ENCODE measurements around the gene RAB21. TPM values are rescaled to one million over a fixed set of nuclear protein-coding genes. Genes with fewer than 3 reads are reported as not detected.

The RAB21 gene
- total and polyA plus RNA-seq, 11 donors, result 25.3 to 236 (median 193) TPM

DNA sequence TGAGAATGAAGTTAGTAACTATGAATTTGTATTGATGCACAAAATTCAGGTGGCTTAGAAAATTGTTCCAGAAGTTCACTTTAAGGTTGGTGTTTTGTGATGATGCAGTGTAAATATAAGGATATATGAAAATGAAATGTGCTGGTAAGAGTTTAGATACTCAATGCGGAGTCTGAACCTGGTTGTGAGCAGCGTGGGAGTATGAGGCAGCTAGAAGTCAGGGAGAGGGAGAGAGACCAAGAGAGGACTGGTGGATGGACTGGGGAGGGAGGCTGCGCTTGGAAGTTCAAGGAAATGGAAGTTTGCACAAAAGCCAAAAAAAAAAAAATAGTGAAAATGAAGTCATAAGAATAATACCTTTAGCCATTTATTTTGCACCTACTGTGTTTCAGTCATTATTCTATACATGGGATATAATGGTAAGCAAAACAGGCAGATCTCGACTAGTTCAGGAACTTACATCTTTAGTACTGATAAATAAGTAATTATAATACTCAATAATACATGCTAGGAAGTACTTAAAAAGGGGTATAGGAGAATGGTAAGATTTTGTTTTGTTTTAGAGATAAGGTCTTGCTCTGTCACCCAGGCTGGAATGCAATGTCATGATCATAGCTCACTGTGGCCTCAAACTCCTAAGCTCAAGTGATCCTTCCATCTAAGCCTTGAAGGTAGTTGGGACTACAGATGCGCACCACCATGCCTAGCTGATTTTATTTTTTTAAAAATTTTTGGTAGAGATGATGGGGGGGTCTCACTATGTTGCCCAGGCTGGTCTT, 10.0 kb upstream of the RAB21 start:
- Histone ChIP-seq H3K27me3 (peaks cover 0 to 6% (median 0%) of the 10 kb centered on the region in 9 donors), H3K4me3 (no peak overlapping the region), H3K36me3 (no peaks in the 10 kb centered on the region), H3K4me1 (no peaks in the 10 kb centered on the region), H3K27ac (no peak overlapping the region), H3K9me3 (no peaks in the 10 kb centered on the region)
- 86 to 92% (median 88%) methylated on average over 5 of the region's 5 CpGs for WGBS, 4 donors
- ATAC-seq, result no peak
- intact Hi-C loops (cut with DNase I), result loop anchor here (2.0 to 10.0 kb wide), 8 partner anchors 52 to 330 kb away; partner anchors contain the start of genes TMEM19 (in 2 of the 10), THAP2 (in 1 of the 10) and ZFC3H1 (in 1 of the 10)
- DNase-seq, result no peak
- TF ChIP-seq POLR2A (IDR thresholded peaks at IDR 0.05), result no peak
- TF ChIP-seq, protein P1, sequence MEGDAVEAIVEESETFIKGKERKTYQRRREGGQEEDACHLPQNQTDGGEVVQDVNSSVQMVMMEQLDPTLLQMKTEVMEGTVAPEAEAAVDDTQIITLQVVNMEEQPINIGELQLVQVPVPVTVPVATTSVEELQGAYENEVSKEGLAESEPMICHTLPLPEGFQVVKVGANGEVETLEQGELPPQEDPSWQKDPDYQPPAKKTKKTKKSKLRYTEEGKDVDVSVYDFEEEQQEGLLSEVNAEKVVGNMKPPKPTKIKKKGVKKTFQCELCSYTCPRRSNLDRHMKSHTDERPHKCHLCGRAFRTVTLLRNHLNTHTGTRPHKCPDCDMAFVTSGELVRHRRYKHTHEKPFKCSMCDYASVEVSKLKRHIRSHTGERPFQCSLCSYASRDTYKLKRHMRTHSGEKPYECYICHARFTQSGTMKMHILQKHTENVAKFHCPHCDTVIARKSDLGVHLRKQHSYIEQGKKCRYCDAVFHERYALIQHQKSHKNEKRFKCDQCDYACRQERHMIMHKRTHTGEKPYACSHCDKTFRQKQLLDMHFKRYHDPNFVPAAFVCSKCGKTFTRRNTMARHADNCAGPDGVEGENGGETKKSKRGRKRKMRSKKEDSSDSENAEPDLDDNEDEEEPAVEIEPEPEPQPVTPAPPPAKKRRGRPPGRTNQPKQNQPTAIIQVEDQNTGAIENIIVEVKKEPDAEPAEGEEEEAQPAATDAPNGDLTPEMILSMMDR (IDR thresholded peaks at IDR 0.05), result no peak

DNA sequence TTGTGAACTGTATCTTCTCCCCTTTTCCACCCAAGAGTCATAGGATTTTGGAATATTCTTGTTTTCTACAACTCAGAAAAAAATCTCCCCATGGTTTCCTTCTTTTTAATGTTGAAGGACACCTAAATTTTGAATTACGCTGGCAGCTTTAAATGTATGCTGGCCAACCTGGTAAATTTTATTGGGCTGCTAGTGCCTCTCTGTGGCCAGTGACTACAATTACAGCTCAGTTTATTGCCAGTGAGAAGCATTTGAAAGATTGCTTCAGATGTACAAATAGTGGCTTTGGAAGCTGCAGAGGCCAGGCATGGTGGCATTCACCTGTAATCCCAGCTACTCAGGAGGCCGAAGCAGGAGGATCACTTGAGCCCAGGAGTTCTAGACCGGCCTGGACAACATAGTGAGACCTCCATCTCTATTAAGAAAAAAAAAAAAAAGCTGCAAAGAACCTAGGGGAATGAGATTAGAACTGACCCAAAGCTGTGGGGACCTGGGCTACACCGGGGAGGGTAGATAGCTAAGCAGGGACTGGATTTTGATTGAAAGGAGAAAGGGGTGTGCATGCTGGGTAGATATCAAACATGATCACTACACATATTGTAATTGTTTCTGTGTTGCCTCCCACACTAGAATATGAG, 7.6 kb upstream of the RAB21 start:
- no peak overlapping the region for H3K27ac ChIP-seq
- ATAC-seq, result peak in 3 of 4 donors; percentile 73 to 90 (median 86)
- intact Hi-C loops (cut with DNase I), result loop anchor here (2.0 to 10.0 kb wide), 9 partner anchors 55 to 332 kb away; partner anchors contain the start of genes TMEM19 (in 2 of the 10), THAP2 (in 1 of the 10) and ZFC3H1 (in 1 of the 10)
- H3K4me1 ChIP-seq, result no peaks in the 10 kb centered on the region
- H3K27me3 ChIP-seq, result peaks cover 0 to 8% (median 0%) of the 10 kb centered on the region in 9 donors
- WGBS, 4 donors, result 27 to 30% (median 28%) methylated on average over 4 of the region's 4 CpGs
- DNase-seq, result peak in 2 of 5 donors; percentile 23 to 29
- H3K9me3 ChIP-seq, result no peaks in the 10 kb centered on the region
- H3K4me3 ChIP-seq, result no peak overlapping the region
- TF ChIP-seq POLR2A (IDR thresholded peaks at IDR 0.05), result no peak
- TF ChIP-seq, protein P1 (IDR thresholded peaks at IDR 0.05), result peak; percentile 49 to 80 (median 70)
- H3K36me3 ChIP-seq, result no peaks in the 10 kb centered on the region

DNA sequence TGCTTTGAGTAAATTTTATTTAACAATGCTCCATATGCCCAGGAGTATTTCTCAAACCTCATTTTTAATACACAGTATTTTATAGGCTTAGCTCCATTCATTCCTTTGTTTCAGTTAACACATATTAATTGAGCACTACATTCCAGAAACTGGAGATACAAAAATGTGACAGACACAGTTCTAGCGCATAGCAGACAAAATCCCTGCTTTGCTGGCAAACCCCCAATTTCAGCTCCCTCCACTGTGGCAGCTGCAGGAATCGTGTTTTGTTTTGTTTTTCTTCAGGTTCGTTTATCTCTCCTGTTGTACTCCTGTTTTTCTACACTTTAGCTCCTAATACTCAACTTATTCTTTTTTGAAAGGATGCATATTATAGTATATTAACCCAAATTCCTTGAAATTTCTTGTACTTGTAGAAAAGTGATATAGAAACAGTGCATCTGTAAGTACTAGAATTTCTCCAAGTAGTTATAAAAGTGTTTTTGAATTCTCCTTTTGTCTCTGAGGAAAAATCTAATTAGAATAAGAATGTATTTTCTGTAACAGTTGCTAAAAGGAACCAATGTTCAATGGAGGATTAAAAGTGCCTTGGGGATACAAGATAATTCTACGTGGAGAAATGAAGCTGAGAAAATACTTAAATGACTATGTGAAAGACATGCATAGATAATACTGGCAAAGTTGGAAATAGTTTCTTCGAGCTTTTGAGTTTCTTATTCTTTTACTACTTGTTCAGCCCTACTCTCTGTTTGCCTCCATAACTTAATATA, 6.4 kb upstream of the RAB21 start:
- H3K36me3 ChIP-seq, result no peaks in the 10 kb centered on the region
- no peaks in the 10 kb centered on the region for H3K9me3 ChIP-seq
- H3K27ac ChIP-seq, result no peak overlapping the region
- peaks cover 0 to 8% (median 0%) of the 10 kb centered on the region in 9 donors for H3K27me3 ChIP-seq
- no peaks in the 10 kb centered on the region for H3K4me1 ChIP-seq
- H3K4me3 ChIP-seq, result no peak overlapping the region
- no peak for TF ChIP-seq POLR2A (IDR thresholded peaks at IDR 0.05)
- TF ChIP-seq, protein P1 (IDR thresholded peaks at IDR 0.05), result no peak
- intact Hi-C loops (cut with DNase I), result loop anchor here (5.0 to 10.0 kb wide), 7 partner anchors 56 to 331 kb away; partner anchors contain the start of genes TMEM19 (in 2 of the 10), THAP2 (in 1 of the 10) and ZFC3H1 (in 1 of the 10)
- DNase-seq, result no peak
- WGBS, 4 donors, result 52 to 62% (median 57%) methylated on average over 5 of the region's 5 CpGs
- no peak for ATAC-seq
